Breast epithelium (tissue), 4 donors: ENCODE results near the gene ADRM1. TPM values are rescaled to one million over a fixed set of nuclear protein-coding genes. Genes with fewer than 3 reads are reported as not detected.

Source experiments
- DNase-seq, 2 donors: peaks; one replicate each; pipeline ENCODE4 v3.0.0-alpha.2; 2019; ENCODE audit warnings: low spot score in 2 of 2
- H3K27ac ChIP-seq, 2 donors: fragments of 200-600 bp; sonication (generic) in 1 of 2; one replicate each; pipeline ENCODE4 v1.5.1; 2016 to 2019; ENCODE audit warnings: mild to moderate bottlenecking in 1 of 2
- H3K27me3 ChIP-seq, 2 donors: fragments of 200-600 bp; sonication (generic) in 1 of 2; one replicate each; pipeline versions ENCODE4 v1.5.1 to v1.6.0; 2017 to 2019; ENCODE audit warnings: control low read depth in 1 of 2, mild to moderate bottlenecking in 1 of 2
- H3K36me3 ChIP-seq: fragments of 200-600 bp; one replicate; pipeline ENCODE4 v1.5.1; 2019
- H3K4me1 ChIP-seq, 2 donors: fragments of 200-600 bp; sonication (generic); one replicate each; pipeline ENCODE4 v1.5.1; 2016 to 2019; ENCODE audit warnings: control low read depth in 1 of 2
- H3K4me3 ChIP-seq, 3 donors: fragments of 200-600 bp; sonication (generic); 1 replicate in 2 of 3; 2 replicates in 1 of 3; pipeline ENCODE4 v1.5.1; 2016 to 2019; ENCODE audit warnings: mild to moderate bottlenecking in 3 of 3, moderate library complexity in 2 of 3
- H3K9me3 ChIP-seq, 2 donors: fragments of 200-600 bp; sonication (generic) in 1 of 2; one replicate each; pipeline ENCODE4 v1.5.1; 2016 to 2019; ENCODE audit warnings: control low read depth in 1 of 2
- CTCF ChIP-seq, 3 donors: fragments of 450-650 bp; IDR thresholded peaks; one replicate each; pipeline ENCODE4 v1.5.1; 2016 to 2017; ENCODE audit warnings: antibody characterized with exemption in 3 of 3, mild to moderate bottlenecking in 3 of 3, moderate library complexity in 3 of 3
- POLR2A ChIP-seq: fragments of 450-650 bp; IDR thresholded peaks from one replicate; pipeline ENCODE4 v1.6.1; 2016; ENCODE audit warnings: antibody characterized with exemption, mild to moderate bottlenecking, moderate library complexity
- POLR2AphosphoS5 ChIP-seq, 3 donors: sonication (generic); formaldehyde crosslinking; IDR thresholded peaks; one replicate each; pipeline ENCODE4 v1.6.1; 2017; ENCODE audit warnings: antibody characterized with exemption in 3 of 3
- intact Hi-C: fragments of 100-400 bp; cut with DNase I; formaldehyde crosslinking; loops from one replicate; pipeline ENCODE4 v1.15.1; 2023; ENCODE audit warnings: low total_unique reads
- total RNA-seq, 3 donors: library from RNA; depleted of rRNA; stranded (reverse); fragments of >200 nt; gene quantifications; one replicate each; pipeline ENCODE4 v1.1.0, GENCODE V29; 2016

ADRM1 gene
- 100 to 1,000 TPM in 2 of 3 donors, 10 to 100 TPM in 1; 80.2 to 131 (median 105) TPM for total RNA-seq

- intact Hi-C loops, result loop anchor here (5.0 kb wide), 1 partner anchor 85 kb away; the partner anchor contains the start of gene RPS21
- peaks cover 6 to 14% of the 10 kb centered on the region in 2 donors for H3K4me1 ChIP-seq
These were observed at the start of gene ADRM1 for GRCh38 chr20:62302341-62303061. Gene ADRM1, plus strand, starts transcription at chr20:62302997. Its CDS starts 572 bp downstream, at chr20:62303569.

GRCh38 chr20:62253398-62253797 lies 49.4 kb upstream of the ADRM1 start:
- intact Hi-C loops, result no loop called here
- Histone ChIP-seq H3K27ac (no peak overlapping the region), H3K4me1 (no peaks in the 10 kb centered on the region), H3K36me3 (no peaks in the 10 kb centered on the region), H3K4me3 (no peak overlapping the region), H3K27me3 (no peaks in the 10 kb centered on the region), H3K9me3 (no peaks in the 10 kb centered on the region)
- no peak for DNase-seq
- TF ChIP-seq CTCF (IDR thresholded peaks at IDR 0.05), result no peak
- TF ChIP-seq POLR2AphosphoS5 (IDR thresholded peaks at IDR 0.05), result no peak
- TF ChIP-seq POLR2A, result no peak

More at GRCh38 chr20:62302341-62303061, at the start of gene ADRM1:
- Histone ChIP-seq H3K4me3 (peak within 1 kb of the TSS; percentile 80 to 98 (median 86)), H3K27me3 (no peaks in the 10 kb centered on the region), H3K9me3 (no peaks in the 10 kb centered on the region), H3K27ac (peak within 1 kb of the TSS; percentile 99), H3K36me3 (no peaks in the 10 kb centered on the region)
- peak; percentile 95 for DNase-seq
- TF ChIP-seq POLR2AphosphoS5 (IDR thresholded peaks at IDR 0.05), result peak; percentile 61 to 83 (median 82)
- TF ChIP-seq POLR2A, result peak; percentile 56
- peak; percentile 90 to 99 (median 98) for TF ChIP-seq CTCF (IDR thresholded peaks at IDR 0.05)

- DNase-seq, result no peak
- H3K36me3 ChIP-seq, result no peaks in the 10 kb centered on the region
- H3K9me3 ChIP-seq, result no peaks in the 10 kb centered on the region
- no peak for TF ChIP-seq POLR2A
- intact Hi-C loops, result no loop called here
- no peaks in the 10 kb centered on the region for H3K27me3 ChIP-seq
- H3K4me3 ChIP-seq, result no peak overlapping the region
- no peak overlapping the region for H3K27ac ChIP-seq
- no peaks in the 10 kb centered on the region for H3K4me1 ChIP-seq
These were observed 48.6 kb upstream of the ADRM1 start for GRCh38 chr20:62254021-62254724.

GRCh38 chr20:62255976-62256375 lies 46.8 kb upstream of the ADRM1 start:
- Histone ChIP-seq H3K4me3 (no peak overlapping the region), H3K27ac (no peak overlapping the region), H3K27me3 (no peaks in the 10 kb centered on the region), H3K4me1 (no peaks in the 10 kb centered on the region), H3K9me3 (no peaks in the 10 kb centered on the region), H3K36me3 (no peaks in the 10 kb centered on the region)
- intact Hi-C loops, result no loop called here
- no peak for TF ChIP-seq POLR2AphosphoS5 (IDR thresholded peaks at IDR 0.05)
- TF ChIP-seq POLR2A, result no peak
- DNase-seq, result no peak

- DNase-seq, result no peak
- intact Hi-C loops, result no loop called here
- Histone ChIP-seq H3K36me3 (no peaks in the 10 kb centered on the region), H3K27me3 (no peaks in the 10 kb centered on the region), H3K9me3 (no peaks in the 10 kb centered on the region), H3K4me1 (no peaks in the 10 kb centered on the region), H3K27ac (peak overlapping the region in 1 of 2 donors; percentile 38), H3K4me3 (no peak overlapping the region)
- TF ChIP-seq POLR2A (no peak), CTCF (IDR thresholded peaks at IDR 0.05) (no peak), POLR2AphosphoS5 (IDR thresholded peaks at IDR 0.05) (no peak)
These were observed 44.1 kb upstream of the ADRM1 start for GRCh38 chr20:62258499-62259293.
